Parathyroid adenoma (tissue), 2 donors: ENCODE data around the gene NAGLU.
A peak's percentile ranks its signal among the peaks of the same experiment; 100 is the strongest.

Experiments
- H2AFZ ChIP-seq: fragments of 300-600 bp; sonication (generic); one replicate; pipeline ENCODE4 v1.7.0; 2017; ENCODE audit warnings: antibody characterized with exemption, mild to moderate bottlenecking
- H3K27ac ChIP-seq: fragments of 300-600 bp; sonication (generic); one replicate; pipeline ENCODE4 v1.7.0; 2017
- H3K27me3 ChIP-seq: fragments of 300-600 bp; sonication (generic); one replicate; pipeline ENCODE4 v1.7.0; 2017; ENCODE audit warnings: low read length; ENCODE audit not compliant: control insufficient read depth, insufficient read depth
- H3K36me3 ChIP-seq: fragments of 300-600 bp; sonication (generic); one replicate; pipeline ENCODE4 v1.7.0; 2017; ENCODE audit warnings: low read length; ENCODE audit not compliant: control insufficient read depth, insufficient read depth
- H3K4me1 ChIP-seq: fragments of 300-600 bp; sonication (generic); one replicate; pipeline ENCODE4 v1.7.0; 2017; ENCODE audit warnings: control low read depth
- H3K4me2 ChIP-seq: fragments of 300-600 bp; sonication (generic); one replicate; pipeline ENCODE4 v1.7.0; 2017; ENCODE audit warnings: low read length
- H3K4me3 ChIP-seq: fragments of 300-600 bp; sonication (generic); one replicate; pipeline ENCODE4 v1.7.0; 2017; ENCODE audit warnings: low read depth, low read length
- H3K79me2 ChIP-seq: fragments of 300-600 bp; sonication (generic); one replicate; pipeline ENCODE4 v1.7.0; 2017; ENCODE audit warnings: control low read depth
- H3K9ac ChIP-seq: fragments of 300-600 bp; sonication (generic); one replicate; pipeline ENCODE4 v1.7.0; 2017; ENCODE audit warnings: mild to moderate bottlenecking
- H3K9me3 ChIP-seq: fragments of 300-600 bp; sonication (generic); one replicate; pipeline ENCODE4 v1.7.0; 2017; ENCODE audit warnings: low read length; ENCODE audit not compliant: control insufficient read depth
- CTCF ChIP-seq: fragments of 300-600 bp; sonication (generic); IDR thresholded peaks from one replicate; pipeline ENCODE4 v1.7.0; 2017; ENCODE audit warnings: antibody characterized with exemption, mild to moderate bottlenecking
- donor health status: primary hyperparathyroidism.

Gene NAGLU

DNA sequence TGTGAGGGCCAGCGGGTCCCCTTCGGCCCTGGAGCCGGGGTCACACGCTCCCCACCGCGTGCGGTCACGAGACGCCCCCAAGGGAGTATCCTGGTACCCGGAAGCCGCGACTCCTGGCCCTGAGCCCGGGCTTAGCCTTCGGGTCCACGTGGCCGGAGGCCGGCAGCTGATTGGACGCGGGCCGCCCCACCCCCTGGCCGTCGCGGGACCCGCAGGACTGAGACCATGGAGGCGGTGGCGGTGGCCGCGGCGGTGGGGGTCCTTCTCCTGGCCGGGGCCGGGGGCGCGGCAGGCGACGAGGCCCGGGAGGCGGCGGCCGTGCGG is at the start of gene NAGLU:
TSS of gene NAGLU (plus strand) at position 194 of the 324 bp plus-strand sequence. CDS start at position 226, 32 bp downstream.
- TF ChIP-seq CTCF = no peak
- Histone ChIP-seq H3K4me2 (peak within 1 kb of the TSS; percentile 77), H3K79me2 (no peaks in the 10 kb centered on the region), H3K4me1 (peaks cover 4% of the 10 kb centered on the region), H3K9me3 (no peaks in the 10 kb centered on the region), H3K27ac (peak within 1 kb of the TSS; percentile 79), H2AFZ (peak within 1 kb of the TSS; percentile 92), H3K36me3 (no peaks in the 10 kb centered on the region), H3K4me3 (peak within 1 kb of the TSS; percentile 61), H3K9ac (no peak within 1 kb of the TSS), H3K27me3 (no peaks in the 10 kb centered on the region)

DNA sequence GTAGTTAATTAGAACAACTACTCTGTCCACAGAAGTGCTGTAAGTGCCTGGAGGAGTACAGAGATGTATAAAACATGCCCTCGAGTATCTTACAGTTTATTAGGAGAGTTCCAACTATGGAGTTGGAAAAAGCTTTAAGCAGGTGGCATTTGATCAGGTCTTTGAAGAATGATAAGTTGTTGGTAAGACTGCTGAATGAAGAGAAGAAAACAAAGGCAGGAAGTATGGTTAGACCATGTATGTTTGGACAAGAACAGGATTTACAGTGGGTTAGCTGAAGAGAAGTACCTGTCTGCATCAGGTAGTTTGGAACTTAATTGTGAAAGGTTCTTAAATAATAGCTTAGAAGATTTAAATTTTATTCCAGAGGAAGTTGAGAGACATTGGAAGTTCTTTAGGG is 48.0 kb upstream of the NAGLU start:
- Histone ChIP-seq H3K27me3 (no peaks in the 10 kb centered on the region), H3K4me1 (no peaks in the 10 kb centered on the region), H3K27ac (no peak overlapping the region), H3K79me2 (peaks cover 3% of the 10 kb centered on the region), H3K4me3 (no peak overlapping the region), H3K36me3 (no peaks in the 10 kb centered on the region), H3K9me3 (no peaks in the 10 kb centered on the region), H3K9ac (no peak overlapping the region), H3K4me2 (no peak overlapping the region), H2AFZ (no peak overlapping the region)
- no peak for TF ChIP-seq CTCF

GRCh38 chr17:42493319-42493718 is 42.7 kb upstream of the NAGLU start:
- Histone ChIP-seq H3K27ac (no peak overlapping the region), H3K4me1 (peaks cover 4% of the 10 kb centered on the region), H3K9me3 (no peaks in the 10 kb centered on the region), H3K27me3 (no peaks in the 10 kb centered on the region), H3K36me3 (no peaks in the 10 kb centered on the region), H3K4me2 (no peak overlapping the region), H2AFZ (no peak overlapping the region), H3K9ac (no peak overlapping the region), H3K4me3 (no peak overlapping the region), H3K79me2 (no peaks in the 10 kb centered on the region)
- TF ChIP-seq CTCF = no peak

- Histone ChIP-seq H3K9me3 (no peaks in the 10 kb centered on the region), H3K4me2 (no peak overlapping the region), H3K4me1 (peaks cover 4% of the 10 kb centered on the region), H2AFZ (no peak overlapping the region), H3K79me2 (no peaks in the 10 kb centered on the region), H3K36me3 (no peaks in the 10 kb centered on the region), H3K27ac (no peak overlapping the region), H3K27me3 (no peaks in the 10 kb centered on the region), H3K9ac (no peak overlapping the region), H3K4me3 (no peak overlapping the region)
- no peak for TF ChIP-seq CTCF
Observed at GRCh38 chr17:42494673-42495072, 41.4 kb upstream of the NAGLU start.

DNA sequence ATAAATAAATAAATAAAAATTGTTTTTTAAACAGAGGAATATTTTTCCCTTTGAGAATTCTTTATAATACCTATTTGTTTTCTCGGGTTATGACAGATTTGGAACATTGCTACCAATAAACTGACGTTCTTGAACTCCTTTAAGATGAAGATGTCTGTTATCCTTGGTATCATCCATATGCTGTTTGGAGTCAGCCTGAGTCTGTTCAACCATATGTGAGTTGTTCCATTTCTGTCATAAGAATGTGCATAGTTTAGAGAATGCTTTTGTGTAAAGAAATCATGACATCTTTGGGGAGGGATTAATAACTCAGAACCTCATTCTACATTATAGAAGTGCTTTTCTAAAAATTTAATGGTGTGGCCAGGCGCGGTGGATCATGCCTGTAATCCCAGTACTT is 37.2 kb upstream of the NAGLU start:
- no peaks in the 10 kb centered on the region for H3K27me3 ChIP-seq
- H3K79me2 ChIP-seq = no peaks in the 10 kb centered on the region
- H3K9me3 ChIP-seq = no peaks in the 10 kb centered on the region
- no peaks in the 10 kb centered on the region for H3K36me3 ChIP-seq
- no peak for TF ChIP-seq CTCF
- no peak overlapping the region for H3K4me3 ChIP-seq
- H3K9ac ChIP-seq = no peak overlapping the region
- H3K4me1 ChIP-seq = peaks cover 4% of the 10 kb centered on the region
- no peak overlapping the region for H3K27ac ChIP-seq
- H2AFZ ChIP-seq = no peak overlapping the region
- no peak overlapping the region for H3K4me2 ChIP-seq
